ENCODE measurements around the gene VAMP8.
A peak's percentile ranks its signal among the peaks of the same experiment; 100 is the strongest.
"Not testable (repeated sequence)": the region's sequence is repeated elsewhere in the genome, so short reads cannot be mapped to it uniquely, and the experiment has no call there.

VAMP8 gene

DNA sequence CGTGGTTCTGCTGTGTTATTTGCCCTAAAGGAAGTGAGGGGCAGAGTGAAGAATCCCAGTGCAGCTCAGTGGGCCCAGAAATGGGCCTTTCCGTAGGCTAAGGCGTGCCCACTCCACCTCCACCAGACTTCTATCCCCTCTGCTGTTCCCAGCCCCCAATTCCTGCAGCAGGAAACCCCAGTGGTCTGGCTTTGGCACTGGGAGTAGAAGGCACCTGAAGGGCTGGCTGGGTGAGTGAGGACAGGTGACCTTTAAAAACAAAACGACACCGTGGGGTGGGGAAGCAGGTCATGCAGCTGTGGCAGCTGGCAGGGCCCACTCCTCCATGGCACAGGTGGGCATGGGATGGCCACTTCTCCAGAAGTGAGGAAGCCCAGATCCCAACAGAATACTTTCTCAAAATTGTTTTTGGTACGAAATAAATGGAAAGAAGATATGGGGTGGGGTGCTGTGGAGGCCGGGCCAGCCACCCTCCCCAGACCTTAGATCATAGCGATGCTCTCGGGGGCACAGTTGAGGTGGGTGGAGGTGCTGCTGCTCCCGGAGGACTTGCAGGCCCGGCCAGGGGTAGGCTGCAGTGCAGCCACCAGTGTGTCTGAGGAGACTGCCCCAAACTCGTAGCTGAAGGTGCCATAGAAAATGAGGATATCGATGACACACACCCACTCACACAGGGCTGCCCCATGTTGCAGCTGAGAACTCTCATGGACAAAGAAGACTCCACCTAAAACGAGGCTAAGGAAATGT, 21.4 kb downstream of the VAMP8 start:
- no peak for DNase-seq

DNA sequence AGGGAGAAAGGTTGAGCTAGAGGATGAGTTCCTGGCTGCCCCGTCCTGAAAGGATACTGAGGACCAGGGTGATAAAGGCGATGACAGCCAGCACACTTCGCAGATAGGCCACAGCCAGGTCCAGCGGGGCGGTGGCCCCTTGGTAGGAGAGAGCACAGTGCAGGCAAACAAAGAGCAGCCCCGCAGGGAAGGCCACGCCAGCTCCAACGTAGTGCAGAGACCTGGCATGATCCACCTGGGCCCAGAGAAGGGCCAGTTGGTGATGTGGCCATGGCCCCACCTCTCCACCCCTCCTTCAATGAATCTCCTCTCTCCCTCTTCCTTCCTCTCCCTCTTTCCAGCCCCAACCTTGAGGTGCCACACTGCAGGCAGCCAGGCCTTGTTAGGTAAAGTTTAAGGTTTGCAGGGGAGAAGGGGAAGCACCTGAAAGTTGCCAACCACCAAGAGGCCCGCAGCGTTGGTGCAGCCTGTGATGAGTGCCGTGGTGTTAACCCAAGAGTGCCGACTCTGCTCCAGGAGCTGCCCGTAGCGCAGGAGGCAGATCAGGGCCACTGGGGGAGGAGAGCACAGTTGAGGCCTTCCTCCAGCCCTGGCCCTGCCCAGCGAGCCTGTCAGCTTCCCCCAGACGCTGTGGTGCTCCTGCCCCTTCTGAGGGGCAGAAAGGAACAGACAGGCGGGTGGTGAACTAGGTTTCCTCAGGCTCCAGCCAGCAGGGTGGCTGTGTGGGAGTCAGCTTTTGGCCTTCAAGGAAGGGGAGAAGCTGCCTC, 22.3 kb downstream of the VAMP8 start:
- DNase-seq: no peak

- DNase-seq: no peak
Measured at GRCh38 chr2:85600235-85600575, 22.8 kb downstream of the VAMP8 start.

DNA sequence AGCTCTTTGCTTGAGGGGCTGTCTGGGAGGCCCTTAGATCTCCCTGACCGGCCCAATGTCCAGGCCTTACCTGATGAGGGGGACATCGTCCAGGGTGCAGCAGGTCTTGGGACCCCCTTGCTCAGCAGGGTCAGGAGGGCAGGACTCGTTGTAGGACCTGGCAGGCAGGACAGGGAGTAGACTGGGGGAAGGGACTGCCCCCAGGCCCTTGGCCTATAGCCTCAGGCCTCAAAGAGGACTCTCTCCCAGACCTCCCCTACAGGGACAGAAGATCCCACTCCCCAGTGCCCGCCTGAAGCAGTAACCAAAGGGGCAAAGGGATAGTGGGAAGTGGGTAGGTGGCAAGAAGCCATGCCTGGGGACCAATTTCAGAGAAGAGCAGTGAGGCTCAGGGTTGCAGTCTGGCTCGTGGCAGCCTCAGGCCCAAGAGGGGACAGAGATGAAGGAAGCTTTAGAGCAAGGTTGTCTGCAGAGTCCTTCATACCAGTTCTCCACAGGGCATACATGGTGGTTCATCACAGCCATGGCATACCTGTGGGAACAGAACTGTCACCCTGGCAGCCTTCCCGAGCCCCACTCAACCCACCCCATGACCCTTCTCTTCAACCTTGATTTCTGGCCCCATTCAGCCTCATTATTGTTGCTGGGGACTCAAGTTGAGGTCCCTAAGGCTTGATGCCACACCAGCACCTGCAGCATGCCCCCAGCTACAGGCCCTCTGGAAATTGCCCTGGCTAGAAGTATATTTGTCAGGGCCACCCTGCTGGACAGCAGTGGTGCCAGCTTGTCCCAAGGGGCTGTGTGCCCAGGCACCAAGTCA, 23.8 kb downstream of the VAMP8 start:
- DNase-seq: no peak

DNA sequence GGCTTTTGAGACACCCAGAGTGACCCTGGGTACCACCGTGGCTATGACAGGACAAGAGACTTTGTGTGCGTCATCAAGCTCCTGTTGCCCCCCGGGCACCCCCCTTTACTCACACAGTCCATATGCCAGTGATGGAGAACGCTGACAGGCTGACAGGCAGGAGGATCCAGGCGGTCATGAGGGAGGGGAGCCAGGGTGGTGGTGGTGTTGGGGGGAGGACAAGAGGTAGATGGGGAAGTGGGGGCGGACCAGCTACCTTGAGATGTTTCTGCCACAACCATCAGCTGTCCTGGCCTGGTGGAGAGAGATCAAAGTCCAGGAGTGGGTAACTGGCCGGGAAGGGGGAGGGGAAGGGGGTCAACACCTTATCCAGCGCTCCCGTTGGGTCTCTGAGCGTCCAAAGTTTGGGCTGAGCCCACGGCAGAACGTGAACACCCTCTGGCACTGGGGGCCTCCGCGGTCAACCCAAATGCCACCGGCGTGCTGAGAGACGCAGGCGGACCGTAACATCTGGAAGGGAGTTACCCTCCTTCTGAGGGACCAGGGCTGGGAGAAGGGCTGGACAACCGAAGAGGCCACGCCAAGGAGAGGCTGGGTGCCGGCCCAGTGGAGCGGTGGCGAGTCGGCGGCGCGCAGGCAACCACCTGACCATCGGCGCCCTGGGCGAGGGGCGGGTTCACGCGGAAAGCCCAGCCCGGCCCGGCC, 24.5 kb downstream of the VAMP8 start:
- DNase-seq: peak in 36 of 51 donors; percentile 55 to 91 (median 78)

DNA sequence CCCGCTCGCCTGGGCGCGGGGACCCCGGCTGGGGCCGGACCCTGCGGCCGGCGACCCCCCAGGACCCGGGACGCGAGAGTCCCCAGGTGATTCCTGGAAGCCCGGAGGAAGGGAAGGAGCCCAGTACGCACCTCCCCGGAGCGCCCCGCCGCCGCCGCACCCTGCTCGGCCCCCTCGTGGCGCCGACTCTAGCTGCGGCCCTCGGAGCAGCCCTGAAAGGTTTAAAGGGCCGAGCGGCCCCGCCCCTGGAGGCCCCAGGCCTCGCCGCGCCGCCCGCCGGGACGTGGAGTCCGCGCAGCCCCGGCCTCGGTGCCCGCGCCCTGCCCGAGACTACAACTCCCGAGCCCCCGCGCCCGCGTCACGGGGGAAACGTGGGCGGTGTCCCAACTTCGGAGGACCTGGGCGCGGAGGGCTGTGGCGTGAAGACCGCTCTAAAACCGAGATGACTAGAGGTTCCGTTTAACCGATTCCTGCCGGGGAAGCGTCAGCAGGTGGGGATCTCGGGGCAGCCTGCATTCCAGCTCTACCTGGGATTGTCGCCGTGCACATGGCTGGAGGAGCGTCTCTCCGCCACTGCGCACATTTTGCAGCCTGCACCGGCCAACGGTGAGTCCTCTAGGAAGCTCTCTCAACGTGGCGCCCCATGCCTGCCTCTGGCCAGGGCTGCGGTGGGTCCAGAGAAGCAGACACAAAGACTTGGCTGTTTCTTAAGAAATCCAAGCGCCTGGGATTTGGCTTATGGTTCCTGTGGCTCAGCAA, 25.3 kb downstream of the VAMP8 start, which contains the start of gene TMEM150A:
Gene TMEM150A, minus strand, starts transcription at position 223 of the 759 bp plus-strand sequence. CDS start 750 bp downstream, outside the sequence.
- DNase-seq: peak; percentile 48 to 98 (median 89)

DNA sequence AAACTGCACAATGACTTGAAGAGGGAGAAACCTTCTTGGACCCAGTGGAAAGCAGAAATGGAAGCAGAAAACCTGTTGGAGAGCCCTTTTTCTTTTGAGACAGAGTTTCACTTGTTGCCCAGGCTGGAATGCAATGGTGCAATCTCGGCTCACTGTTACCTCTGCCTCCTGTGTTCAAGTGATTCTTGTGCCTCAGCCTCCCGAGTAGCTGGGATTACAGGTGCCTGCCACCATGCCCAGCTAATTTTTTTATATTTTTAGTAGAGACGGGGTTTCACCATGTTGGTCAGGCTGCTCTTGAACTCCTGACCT, 26.7 kb downstream of the VAMP8 start:
- DNase-seq: not testable (repeated sequence)

- no peak for DNase-seq
Measured at GRCh38 chr2:85604568-85605339, 27.4 kb downstream of the VAMP8 start.

GRCh38 chr2:85605406-85606115, 28.2 kb downstream of the VAMP8 start:
- DNase-seq: peak in 2 of 51 donors; percentile 9 to 12

- DNase-seq: no peak
Measured at GRCh38 chr2:85606116-85606455, 28.7 kb downstream of the VAMP8 start.

DNA sequence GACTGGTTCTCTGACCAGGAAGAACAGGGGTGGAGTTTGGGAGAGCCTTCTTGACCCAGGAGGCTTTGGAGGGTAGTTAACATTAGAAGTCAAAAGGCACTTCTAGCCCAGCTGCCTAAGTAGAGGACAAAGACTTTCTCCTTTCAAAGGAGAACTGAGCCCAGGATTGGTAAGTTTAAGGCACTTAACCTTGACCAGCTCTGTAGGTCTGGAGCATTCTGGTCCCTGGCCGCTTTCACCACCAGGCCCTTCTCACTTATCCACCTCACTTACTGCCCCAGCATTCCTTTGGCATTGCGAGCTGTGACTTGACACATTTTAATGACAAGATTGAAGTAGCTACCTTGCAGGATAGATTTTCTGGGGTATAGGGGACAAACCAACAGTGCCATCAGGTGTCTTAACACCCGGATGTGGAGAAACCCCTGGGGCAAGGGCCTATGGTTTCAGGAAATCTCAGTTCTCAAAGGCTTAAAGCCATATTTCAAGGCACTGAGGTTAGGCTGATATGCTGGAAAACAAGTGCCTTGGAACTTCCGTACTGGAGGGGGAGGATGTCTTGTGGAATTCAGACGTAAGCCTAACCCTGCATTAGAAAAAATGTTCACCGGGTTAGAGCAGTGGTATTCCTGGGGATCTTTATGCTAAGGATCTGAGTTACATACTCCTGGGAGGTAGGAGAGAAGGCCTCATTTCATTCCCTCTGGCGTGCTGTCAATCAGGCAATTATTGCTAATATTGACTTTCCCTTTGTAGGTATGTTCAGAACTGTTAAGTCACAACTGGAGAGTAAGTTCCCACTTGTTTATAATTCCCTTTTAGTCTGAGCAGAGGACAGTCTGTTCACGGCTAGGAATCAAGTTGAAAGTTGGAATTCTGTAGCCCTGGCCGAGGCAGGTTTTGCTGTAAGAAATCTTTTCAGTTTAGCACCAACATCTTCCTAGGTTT, 30.2 kb downstream of the VAMP8 start:
- no peak for DNase-seq

- DNase-seq: no peak
Measured at GRCh38 chr2:85611217-85611704, 33.9 kb downstream of the VAMP8 start.

GRCh38 chr2:85611705-85612587, 34.6 kb downstream of the VAMP8 start, which contains the start of gene C2orf68:
Gene C2orf68 (minus strand): TSS chr2:85612066. CDS start chr2:85611984, 82 bp downstream.
- peak; percentile 38 to 93 (median 84) for DNase-seq

- DNase-seq: no peak
Measured at GRCh38 chr2:85613717-85614515, 36.5 kb downstream of the VAMP8 start.

DNA sequence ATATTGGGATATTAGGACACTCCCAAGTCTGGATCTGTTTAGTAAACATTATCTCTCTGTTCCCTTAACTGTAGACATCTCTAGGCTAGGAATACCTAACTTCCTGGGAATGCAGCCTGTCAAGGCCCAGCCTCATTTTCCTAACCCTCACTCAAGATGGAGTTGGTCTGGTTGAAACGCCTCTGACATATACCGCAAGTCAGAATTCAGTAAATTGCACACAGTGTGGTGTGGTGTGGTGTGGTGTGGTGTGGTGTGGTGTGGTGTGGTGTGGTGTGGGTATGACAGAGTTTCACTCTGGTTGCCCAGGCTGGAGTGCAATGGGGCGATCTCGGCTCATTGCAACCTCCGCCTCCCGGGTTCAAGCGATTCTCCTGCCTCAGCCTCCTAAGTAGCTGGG, 37.4 kb downstream of the VAMP8 start:
- not testable (repeated sequence) for DNase-seq

GRCh38 chr2:85615413-85615728, 38.0 kb downstream of the VAMP8 start:
- no peak for DNase-seq

All from hypothalamus (tissue), 51 donors.